HG03196 (cell line): Measurements from ENCODE around the gene EPB41.
"Not testable (repeated sequence)": the region's sequence is repeated elsewhere in the genome, so short reads cannot be mapped to it uniquely, and the experiment has no call there.

Source experiments
- ATAC-seq: cut with Tn5 transposase; IDR thresholded peaks from one replicate; pipeline ENCODE4 v1.9.1; 2021; ENCODE audit not compliant: unreplicated experiment

The EPB41 gene

DNA sequence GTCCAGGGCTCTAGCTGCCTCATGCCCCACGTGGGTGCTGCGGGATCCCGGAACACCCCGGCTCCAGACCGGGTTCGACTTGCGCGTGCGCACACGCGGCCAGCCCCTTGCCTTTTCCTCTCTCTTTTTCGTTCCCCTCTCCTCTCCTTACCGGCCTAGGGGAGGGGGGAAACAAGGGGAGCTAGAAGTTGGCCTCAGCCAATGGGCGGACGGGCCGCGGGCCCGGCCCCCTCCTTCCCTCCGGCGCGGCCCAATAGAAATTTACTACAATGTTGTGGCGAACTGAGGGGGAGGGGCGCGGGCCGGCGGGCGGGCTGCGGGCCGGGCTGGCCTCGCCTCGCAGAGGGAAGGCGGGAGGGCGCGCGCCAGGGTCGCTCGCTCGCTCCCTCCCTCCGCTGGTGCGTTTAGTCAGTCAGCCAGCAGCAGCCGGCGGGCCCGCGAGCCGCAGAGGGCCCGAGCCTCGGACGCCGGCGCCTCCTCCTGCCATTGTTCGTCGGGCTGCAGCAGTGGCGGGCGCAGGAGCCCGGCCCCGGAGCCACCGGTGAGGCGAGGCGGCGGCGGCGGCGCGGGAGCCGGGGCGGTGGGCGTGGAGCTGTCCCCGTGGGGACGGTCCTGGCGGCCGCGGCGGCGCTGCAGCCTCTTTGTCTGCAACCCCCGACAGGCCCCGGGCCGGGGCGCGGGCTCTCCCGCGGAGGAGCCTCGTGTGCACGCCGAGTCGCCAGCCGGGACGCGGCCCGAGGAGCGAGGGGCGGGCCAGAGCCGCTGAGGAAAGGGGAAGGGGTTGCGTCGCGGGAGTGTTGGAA lies at the start of gene EPB41:
TSS of gene EPB41 (plus strand) at position 342 of the 803 bp plus-strand sequence. CDS start 72,869 bp downstream, outside the sequence.
- peak; percentile 77 for ATAC-seq

DNA sequence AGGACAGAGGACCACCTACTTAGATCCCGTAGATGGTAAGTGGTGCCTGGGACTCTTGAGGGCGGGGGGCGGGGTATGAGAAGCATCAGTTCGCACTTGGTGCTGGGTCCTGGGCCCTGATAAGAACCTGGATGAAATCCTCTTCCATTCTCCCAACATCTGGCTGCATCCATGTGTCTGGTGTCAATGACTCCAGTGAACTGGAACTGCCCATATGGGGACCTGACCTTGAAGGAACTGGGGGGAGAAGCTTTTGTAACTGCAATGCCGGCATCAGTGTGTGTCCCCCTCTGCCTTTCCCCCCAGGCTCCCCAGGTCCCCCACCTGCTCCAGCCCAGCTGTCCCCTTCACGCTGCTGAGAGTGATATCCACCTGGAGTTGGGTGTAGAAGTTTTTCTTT lies 49.7 kb upstream of the EPB41 start:
- no peak for ATAC-seq

DNA sequence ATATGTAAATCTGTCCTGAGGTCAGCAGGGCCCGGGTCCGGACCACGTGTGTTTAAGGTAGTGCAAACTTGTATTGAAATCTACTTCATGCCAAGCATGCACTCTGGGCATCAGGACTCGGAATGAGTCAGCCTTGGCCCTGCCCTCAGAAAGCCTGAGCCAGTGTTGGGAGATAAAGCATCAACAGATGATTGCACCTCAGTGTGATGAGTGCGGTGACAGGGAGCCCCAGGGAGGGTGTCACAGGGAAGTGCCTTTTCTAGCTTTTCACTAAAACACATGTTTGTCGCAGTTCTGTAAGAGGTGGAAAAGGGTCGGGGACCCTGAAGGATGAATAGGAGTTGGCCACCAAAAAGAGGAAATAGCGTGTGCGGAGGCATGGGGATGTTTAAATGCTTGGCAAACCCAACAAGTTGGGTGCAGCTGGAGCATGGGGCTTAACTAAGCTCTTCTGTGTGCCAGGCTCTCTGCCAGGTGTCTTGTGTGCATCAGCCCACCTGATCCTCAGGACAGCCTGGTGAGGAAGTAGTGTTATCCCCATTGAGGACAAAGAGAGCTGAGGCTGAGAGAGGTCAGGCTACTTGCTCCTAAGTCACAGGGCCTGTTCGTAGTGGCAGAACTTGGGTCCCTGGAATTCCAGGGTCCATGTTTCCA lies 48.2 kb upstream of the EPB41 start:
- no peak for ATAC-seq

DNA sequence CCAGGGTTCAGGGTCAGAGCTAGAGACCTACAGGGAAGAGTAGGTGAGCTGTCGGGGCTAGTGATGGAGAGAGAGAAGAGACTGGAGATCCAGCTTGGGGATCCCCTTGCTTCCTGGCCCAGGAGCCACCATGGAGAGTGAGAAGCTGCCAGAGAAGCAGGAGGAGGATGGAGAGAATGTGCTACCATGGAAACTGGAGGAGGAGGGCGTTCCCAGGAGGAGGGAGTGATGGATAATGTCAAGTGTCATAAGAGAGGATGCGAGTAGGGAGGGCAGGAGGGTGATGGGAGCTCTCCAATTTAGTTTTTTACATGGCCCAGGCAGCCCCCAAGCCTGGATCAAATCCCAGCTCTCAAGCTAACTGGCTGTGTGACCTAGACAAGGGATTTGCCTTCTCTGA lies 46.5 kb upstream of the EPB41 start:
- no peak for ATAC-seq

DNA sequence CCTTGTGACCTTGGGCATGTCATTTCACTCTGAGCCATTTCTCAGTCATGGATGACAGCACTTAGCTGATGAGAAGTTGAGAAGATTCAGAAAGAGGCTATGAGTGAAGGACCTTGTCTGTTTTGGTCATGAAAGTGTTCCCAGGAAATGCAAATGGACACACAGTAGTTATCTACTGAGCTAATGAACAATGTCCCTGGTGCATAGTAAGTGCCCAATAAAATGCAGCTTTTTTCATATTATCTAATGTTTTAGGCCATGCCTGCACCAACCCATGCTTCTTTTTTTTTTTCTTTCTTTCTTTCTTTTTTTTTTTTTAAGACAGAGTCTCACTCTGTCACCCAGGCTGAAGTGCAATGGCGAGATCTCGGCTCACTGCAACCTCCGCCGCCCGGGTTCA lies 44.4 kb upstream of the EPB41 start:
- ATAC-seq, result no peak

DNA sequence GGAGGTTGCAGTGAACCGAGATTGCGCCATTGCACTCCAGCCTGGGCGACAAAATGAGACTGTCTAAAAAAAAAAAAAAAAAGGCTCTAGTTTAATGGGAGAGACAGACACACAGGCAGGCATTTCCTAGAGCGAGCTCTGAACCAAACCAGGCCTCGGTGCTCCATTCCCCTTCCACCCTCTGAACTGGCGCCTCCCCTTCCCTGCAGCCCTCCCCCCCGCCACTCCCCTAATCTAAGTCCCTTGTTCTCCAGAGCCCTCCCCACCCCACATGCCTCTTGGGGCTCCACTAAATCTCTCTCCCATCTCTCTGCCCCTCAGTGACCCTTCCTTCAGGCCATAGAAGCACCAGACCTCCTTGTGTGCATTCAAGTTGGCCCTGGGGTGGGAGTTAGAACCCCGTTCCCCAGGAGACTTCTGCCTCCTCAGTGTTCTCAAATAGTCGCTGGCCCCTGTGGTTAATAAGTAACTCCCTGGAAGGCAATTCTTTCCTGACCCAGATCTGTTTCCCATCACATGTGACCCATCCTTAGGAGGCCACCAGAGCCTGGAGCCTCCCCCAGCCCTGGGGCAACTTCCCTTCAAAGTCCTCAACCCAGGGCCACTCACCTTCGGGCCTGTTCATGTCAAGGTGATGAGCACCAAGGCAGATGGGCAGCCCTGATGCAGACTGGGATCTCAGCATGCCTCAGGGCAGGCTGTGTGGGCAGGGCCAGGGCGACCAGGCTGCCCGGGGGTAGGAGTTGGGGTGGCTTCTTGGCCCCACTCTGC lies 42.6 kb upstream of the EPB41 start:
- no peak for ATAC-seq

DNA sequence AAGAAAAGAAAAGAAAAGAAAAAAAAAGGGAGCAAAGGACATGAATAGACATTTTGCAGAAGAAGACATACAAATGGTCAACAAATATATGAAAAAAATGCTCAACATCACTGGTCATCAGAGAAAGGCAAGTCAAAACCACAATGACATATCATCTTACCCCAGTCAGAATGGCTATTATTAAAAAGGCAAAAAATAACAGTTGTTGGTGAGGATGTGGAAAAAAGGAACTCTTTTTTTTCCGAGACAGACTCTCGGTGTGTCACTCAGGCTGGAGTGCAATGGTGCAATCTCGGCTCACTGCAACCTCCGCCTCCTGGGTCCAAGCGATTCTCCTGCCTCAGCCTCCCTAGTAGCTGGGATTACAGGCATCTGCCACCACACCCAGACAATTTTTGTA lies 39.2 kb upstream of the EPB41 start:
- ATAC-seq, result not testable (repeated sequence)

DNA sequence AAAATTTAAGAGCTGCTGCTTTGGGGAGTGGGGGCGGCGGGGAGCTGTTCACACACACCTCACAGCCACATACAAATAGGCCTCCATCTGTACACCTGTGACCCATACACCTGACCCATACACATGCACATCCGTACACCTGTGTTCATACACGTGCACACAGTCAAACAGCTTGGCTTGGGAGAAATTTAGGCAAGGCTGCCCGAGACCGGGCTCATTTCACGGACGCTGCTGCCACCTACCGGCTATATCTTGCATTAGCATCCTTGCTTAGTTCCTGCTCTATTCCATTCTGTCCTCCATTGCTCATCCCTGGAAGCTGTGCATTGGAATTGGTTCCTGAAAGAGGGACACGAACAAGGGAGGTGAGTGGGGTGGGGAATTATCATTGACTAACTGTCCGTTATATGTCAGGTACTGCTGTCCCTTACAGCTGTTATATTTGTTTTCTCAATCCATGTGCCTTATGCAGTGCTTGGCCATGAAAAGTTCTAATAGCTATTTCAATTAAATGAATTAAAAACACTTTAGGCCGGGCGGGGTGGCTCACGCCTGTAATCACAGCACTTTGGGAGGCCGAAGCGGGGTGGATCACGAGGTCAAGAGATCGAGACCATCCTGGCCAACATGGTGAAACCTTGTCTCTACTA lies 37.1 kb upstream of the EPB41 start:
- ATAC-seq, result no peak

DNA sequence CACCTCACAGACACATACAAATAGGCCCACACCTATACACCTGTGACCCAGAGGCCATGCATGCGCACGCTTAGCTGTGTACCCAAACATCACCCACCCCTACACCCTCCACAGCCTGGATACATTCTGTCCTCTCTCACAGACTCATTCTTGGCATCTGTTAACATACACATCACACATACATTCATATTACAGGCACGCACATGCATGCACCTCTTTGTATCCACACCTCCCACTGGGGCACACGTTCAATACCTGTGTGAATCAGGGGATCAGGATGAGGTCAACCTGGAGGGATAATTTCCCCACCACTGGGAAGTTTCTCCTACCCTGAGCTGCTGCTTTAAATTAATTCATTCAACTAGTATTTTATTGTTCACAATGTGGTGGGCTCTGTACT lies 35.6 kb upstream of the EPB41 start:
- no peak for ATAC-seq

DNA sequence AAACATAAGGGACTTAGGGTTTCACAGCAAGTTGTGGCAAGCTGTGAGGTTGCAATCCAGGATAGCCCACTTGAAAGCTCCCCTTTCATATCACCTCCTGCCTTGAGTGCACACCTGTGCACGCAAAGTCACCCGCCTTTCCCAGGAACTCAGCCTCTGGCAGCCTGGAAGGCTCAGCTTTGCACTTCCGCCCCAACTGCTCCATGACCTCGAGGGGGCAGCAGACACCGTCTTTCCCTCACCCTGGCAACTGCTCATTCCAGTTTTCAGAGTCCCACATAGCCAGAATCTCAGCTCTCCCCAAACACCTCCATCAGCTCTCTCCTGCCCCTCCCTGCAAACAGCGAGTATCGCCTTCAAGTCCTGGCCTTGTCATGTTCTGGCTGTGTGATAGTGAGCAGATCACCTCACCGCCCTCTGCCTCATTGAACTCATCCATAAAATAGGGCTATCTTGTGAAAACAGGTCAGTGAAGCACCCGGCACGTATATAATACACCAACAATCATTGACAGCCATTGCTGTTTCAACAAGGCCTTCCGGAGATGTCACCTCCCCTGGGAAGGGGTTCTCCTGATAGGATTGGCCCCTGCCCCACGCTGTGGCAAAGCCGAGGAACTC lies 32.2 kb upstream of the EPB41 start:
- ATAC-seq, result no peak

DNA sequence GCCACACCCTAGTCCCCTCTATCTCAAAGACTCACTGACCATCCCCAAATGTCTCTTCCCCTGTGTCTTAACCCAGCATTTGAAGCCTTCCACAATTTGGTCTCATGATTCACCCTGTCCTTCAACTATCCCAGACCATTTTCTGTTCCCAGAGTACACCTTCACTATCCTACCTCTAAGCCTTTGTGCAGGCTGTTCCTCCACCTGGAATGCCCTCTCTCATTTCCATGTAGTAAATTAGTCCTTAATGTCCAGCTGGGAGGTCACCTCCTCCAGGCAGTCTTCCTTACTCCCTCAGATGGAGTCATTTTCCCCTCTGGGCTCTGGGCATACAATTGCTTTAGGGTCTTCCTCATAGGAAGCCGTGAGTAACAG lies 31.1 kb upstream of the EPB41 start:
- no peak for ATAC-seq

DNA sequence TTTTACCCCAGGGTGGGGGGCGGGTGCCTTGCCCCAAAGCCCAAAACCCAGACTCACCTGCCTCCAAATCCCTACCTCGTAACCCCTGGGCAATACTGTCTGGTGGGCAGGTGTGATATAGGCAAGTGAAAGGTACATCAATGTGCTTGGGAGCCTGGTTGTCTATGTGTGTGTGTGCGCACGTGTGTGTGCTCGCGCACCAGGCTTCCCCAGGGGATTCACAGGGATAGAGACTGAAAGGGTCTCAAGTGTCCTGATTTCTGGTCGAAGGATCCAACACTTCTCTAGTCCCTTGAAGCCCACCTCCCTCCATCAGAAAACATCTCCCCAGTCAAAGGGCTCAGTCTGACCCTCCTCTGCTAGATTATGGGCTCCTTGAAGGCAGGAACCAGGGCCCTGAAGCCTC lies 28.9 kb upstream of the EPB41 start:
- ATAC-seq, result no peak

DNA sequence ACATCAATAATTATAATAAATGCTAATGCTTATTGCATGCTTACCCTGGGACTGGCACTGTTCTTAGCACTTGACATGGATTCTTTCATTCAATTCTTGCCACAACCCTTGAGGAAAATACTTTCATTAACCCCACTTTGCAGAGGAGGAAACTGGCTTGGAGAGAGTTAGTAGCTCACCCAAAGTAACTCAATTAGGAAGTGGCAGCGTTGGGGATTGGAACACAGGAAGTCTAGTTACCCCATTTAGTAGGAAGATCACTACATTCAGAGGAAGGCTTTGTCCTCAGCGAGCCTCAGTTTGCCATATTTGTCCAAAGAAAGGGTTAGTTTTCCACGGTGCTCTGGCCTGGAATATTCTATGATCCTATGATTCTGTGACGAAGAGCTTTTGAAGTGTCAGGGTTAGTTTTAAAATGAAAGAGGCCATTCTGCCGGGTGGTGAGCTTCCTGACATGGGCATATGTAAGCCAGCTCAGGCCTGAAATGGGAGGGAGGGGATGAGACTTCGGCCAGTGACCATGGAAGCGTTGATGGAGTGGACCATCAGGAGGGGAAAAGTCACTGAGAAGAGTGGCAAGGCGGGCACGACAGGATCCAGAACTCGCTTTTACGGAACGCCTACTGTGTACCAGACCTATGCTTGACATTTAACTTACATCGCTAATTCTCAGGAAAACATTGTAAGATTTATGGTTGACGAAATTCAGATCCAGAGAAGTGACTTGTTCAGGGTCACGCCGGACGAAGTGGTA lies 28.2 kb upstream of the EPB41 start:
- ATAC-seq, result no peak

DNA sequence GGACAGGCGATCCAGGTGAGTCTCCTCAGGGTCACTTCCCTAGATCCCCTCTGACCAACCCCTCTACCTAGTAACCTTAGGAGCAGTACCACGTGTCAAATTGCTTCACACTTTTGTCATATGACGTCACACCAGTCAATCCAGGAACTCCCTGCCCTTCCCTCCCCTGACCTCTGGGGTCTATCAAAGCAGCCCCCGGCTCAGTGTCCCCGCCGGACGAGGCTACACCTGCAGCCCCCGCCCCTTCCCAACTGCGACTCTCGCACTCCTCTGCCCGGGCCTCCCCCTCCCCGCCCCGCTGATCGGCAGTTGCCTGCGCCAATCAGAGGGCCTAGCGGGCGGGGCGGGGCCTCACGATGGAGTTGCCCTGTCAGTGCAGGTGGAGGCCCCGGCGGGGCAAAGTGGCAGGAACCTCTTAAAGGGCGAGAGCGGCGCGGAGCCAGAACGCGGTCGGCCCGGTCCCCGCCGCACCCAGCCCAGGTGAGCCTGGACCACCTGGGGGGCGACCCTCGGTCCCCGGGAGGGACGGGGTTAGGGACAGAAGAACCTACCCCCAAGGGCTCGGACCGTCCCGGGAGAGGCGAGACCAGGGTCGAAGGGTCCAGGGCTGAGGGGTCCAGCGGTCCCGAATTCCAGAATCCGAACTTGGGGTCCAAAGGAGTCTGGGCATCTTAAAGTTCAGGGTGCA lies 27.5 kb upstream of the EPB41 start:
- ATAC-seq, result peak; percentile 43

DNA sequence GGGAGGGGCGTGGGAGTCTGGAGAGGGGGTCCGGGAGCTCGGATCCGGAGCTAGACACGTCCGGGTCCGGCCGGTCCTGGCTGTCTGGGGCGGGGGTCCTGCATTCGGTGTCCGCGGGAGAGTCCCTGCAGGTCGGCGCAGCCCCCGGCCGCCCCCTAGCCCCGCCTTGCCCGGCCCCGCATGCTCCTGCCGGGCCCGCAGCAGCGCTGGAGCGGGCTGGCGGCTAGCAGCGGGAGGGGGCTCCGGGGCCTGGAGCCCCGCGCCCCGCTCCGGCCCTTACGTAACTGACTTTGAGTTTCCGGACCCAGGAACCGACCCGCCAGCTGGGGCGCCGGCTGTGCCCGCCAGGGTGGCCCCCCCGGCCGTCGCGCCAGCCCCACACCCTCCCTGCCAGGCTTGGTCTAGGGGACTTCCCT lies 26.9 kb upstream of the EPB41 start:
- no peak for ATAC-seq

DNA sequence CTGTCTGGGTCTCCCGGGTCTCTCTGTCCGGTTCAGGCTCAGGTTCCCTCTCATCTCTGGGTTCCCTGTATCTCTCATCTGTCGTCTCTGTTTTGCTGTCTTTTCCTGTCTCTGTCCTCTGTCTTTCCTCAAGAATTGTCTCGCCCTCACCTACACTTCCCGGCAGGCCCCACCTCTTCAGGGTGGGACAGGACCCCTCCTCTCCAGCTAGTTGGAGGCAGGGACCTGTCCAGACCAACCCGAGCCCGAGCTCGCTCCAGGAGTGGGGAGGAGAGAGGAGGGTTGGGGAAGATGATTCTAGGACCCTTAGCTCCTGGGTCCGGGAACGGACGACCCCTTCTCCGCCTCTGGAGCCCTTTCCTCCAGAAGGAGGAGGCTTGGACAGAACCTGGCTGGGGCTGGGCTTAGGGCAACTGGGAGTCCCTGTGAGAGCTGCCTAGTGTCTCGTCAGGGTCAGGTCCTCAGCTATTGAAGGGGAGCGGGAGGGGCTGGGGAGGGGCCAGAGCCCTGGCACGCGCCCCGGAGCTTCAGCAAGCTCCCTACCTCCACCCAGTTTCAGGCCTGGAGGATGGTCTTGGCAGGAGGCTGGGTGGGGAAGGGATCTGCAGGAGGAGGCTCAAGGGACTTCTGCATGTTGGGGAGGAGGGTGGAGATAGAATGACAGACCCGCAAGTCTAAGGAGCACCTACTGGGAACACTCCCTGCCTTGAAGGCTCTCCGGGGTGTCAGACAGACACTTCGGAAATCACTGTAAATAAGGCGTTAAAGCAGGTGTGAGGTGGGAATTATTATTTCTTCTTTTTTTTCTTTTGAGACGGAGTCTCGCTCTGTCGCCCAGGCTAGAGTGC lies 26.3 kb upstream of the EPB41 start:
- no peak for ATAC-seq

DNA sequence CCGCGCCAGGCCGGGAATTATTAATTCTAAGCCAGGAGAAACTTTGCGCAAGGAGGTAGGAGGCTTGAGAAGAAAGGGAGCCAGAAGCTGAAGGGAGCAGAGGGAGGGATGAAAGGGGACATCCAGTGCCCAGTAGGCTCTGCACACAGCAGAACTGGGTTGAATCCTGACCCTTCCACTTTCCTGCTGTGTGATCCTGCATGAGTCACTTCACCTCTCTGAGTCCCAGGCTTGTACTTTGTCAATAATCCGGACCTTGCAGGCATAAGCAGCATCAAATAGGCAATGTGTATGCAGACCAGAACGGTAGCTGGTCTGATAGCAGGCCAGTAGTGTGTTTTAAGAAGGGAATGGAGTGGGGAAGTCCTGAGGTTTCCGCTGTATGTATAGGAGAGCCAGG lies 25.5 kb upstream of the EPB41 start:
- ATAC-seq, result no peak

DNA sequence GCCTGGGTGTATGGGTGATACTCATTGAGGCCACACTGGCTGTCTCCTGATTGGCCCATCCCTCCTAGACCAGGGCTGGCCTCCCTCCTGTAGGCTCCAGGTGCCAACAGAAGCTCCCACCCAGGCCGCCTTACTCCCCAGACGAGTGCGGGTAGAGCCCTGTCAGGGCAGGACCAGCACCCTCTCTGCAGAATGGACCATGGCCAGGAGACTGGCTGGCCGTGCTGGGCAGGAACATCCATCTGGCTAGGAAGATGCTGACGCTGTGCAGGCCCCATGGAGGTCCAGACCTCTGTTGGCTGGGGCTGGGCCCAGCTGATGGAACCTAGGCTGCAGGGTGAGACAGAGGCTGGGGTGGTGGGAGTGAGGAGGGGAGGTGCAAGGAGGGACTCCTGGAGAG lies 25.0 kb upstream of the EPB41 start:
- ATAC-seq, result no peak

DNA sequence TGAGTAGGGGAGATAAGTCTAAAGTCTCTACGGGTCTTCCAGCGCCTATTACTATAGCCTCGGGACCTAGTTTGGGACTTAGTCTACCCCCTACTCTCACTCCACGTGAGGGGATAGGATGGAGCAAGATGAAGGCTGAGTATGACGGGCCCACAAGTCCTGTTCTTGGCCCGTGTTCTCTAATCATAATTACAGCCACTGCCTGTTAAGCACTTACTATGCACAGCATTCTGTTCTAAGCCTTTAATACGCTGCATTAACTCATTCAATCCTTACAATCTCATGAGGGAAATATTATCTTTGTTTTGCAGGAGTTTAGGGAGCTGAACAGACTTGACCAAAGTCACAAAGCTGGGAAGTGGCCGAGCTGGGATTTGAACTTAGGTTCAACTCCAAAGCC lies 23.9 kb upstream of the EPB41 start:
- ATAC-seq, result no peak
